ENCODE measurements around the gene LUC7L3. TPM values are rescaled to one million over a fixed set of nuclear protein-coding genes. Genes with fewer than 3 reads are reported as not detected.

The LUC7L3 gene
- polyA plus RNA-seq, 2 of the 4 experiments (the other 2 are of a cell fraction) = 209 to 211 TPM

DNA sequence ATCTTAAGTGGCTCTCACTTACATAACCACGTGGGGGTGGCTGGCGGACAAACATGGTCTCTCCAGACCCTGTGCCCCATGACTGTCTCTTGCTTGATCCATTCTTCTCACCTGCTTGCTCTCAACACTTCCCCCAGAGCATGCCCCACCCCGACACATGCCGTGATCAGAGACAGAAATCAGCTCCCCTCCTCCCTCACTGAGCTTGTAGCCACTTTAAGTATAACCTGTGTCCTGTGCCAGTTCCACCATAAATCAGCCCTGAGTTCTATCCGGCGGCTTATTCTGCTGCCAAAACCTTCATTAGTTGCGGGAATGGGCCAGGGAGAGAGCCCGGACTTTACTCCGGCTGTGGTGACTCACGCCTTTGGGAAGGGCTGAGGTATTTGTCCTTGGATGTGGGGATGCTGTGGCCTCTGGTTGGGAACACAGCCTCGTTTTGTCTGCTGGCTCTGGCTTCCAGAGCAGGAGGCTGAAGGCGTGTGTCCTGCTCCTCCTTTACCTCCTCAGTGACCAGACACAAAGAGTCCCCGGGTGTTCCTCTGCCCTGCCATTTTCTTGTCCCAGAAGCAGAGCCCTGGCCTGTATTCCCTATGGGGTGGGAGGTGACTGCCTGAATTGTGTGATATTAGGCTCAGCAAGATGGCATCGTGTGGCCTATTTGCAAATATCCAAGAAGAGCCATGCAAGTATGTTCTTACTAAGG, 32.8 kb upstream of the LUC7L3 start (continued):
- peak; percentile 81 for TF ChIP-seq HOXB13 (CRISPR knock-in tag; IDR thresholded peaks at IDR 0.05; ENCODE audit: low read depth)
- peak; percentile 86; the same call in 1 of the 2 replicates for TF ChIP-seq GATA3 (IDR thresholded peaks at IDR 0.05; ENCODE audit: borderline replicate concordance)
- 0 out of 2 replicates have a peak, but pooled peaks have one; percentile 4 for TF ChIP-seq NFE2L2 (conservative IDR thresholded peaks at IDR 0.05; ENCODE audit: low read length)
- peak; percentile 65; the same call in 1 of the 2 replicates for TF ChIP-seq HOXA7 (CRISPR knock-in tag; IDR thresholded peaks at IDR 0.05)
- TF ChIP-seq MAFK (IDR thresholded peaks at IDR 0.05; ENCODE audit: partially characterized antibody) = no peak
- TF ChIP-seq, protein P1, sequence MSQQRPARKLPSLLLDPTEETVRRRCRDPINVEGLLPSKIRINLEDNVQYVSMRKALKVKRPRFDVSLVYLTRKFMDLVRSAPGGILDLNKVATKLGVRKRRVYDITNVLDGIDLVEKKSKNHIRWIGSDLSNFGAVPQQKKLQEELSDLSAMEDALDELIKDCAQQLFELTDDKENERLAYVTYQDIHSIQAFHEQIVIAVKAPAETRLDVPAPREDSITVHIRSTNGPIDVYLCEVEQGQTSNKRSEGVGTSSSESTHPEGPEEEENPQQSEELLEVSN (IDR thresholded peaks at IDR 0.05; ENCODE audit: borderline replicate concordance, low read depth) = no peak; the same call in 1 of the 2 replicates
- no peak for TF ChIP-seq RNF2 (IDR thresholded peaks at IDR 0.05; ENCODE audit: borderline replicate concordance, low read depth)

- CTCF ChIA-PET = interaction anchor here (27.4 to 52.6 kb wide), 4 partner anchors 5 to 141 kb away, joined by 753 to 2097 read pairs (median 783); partner anchors contain the start of genes ABCC3 and SPATA20
- H3K27ac ChIP-seq = peak overlapping the region; percentile 97 to 98
- H3K9me3 ChIP-seq = no peaks in the 10 kb centered on the region
- 84% methylated on average over 16 of the region's 16 CpGs for WGBS (ENCODE audit: missing lambda C conversion rate)
- POLR2A ChIA-PET = interaction anchor here (1.1 to 4.8 kb wide), 4 partner anchors 8 to 50 kb away, joined by 3 to 35 read pairs (median 4); no protein-coding TSS in a partner anchor
- TF ChIP-seq CEBPB (IDR thresholded peaks at IDR 0.05) (peak in 1 of 2 experiments; percentile 70; a peak in 2 of 4 replicates), CBX8 (IDR thresholded peaks at IDR 0.05) (no peak), MAFK (IDR thresholded peaks at IDR 0.05; ENCODE audit: partially characterized antibody) (no peak), ZC3H11A (IDR thresholded peaks at IDR 0.05) (no peak), NFE2L2 (conservative IDR thresholded peaks at IDR 0.05; ENCODE audit: low read length) (no peak), ZFP36 (IDR thresholded peaks at IDR 0.05; ENCODE audit: borderline replicate concordance, partially characterized antibody) (no peak), FOSL2 (IDR thresholded peaks at IDR 0.05) (no peak), FOSL2 (CRISPR knock-in tag; IDR thresholded peaks at IDR 0.05) (no peak)
- DNase-seq (ENCODE audit: low read depth in 1 of 2, low spot score in 1 of 2) (no peak), FAIRE-seq (no peak), ATAC-seq (no peak)
- peaks cover 100% of the 10 kb centered on the region for H3K4me1 ChIP-seq
- no peak overlapping the region for H3K4me3 ChIP-seq
- H3K4me2 ChIP-seq = peak overlapping the region; percentile 67
Observed at GRCh38 chr17:50687200-50688066, 32.0 kb upstream of the LUC7L3 start.

DNA sequence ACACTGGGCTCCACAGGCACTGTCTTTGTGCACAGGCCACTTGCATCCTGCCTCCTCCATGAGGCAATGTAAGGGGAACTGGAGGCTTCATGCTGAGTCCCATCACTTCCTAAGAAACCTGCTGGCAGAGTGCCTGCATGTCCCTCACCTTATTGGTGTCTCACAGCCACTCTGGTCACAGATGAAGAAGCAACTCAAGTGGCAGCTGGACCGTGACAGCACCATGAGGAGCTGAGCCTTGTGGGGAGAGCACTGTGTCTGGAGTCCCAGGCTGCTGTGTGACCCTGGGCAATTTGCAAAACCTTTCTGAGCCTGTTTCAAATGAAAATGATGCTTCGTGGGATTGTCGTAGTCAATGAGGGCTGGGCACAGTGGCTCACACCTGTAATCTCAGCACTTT, 31.2 kb upstream of the LUC7L3 start:
- DNase-seq (ENCODE audit: low read depth in 1 of 2, low spot score in 1 of 2) (no peak), ATAC-seq (no peak), FAIRE-seq (no peak)
- Histone ChIP-seq H3K4me3 (no peak overlapping the region), H3K4me1 (peaks cover 98% of the 10 kb centered on the region), H3K9me3 (no peaks in the 10 kb centered on the region), H3K27ac (peak overlapping the region; percentile 97 to 98), H3K4me2 (no peak overlapping the region; the same call in 2 of the 3 replicates)
- 97% methylated on average over 2 of the region's 3 CpGs for WGBS (ENCODE audit: missing lambda C conversion rate)
- ChIA-PET CTCF (interaction anchor here (1.1 to 52.6 kb wide), 5 partner anchors 4 to 141 kb away, joined by 3 to 2097 read pairs (median 783); partner anchors contain the start of genes ABCC3 and SPATA20), POLR2A (no interaction called here)
- TF ChIP-seq MAZ (IDR thresholded peaks at IDR 0.05; ENCODE audit: borderline replicate concordance, low read depth, low read length) = no peak
- no peak for TF ChIP-seq HOXB13 (CRISPR knock-in tag; IDR thresholded peaks at IDR 0.05; ENCODE audit: low read depth)
- TF ChIP-seq ZFP36 (IDR thresholded peaks at IDR 0.05; ENCODE audit: borderline replicate concordance, partially characterized antibody) = peak; percentile 75
- TF ChIP-seq ESRRA (IDR thresholded peaks at IDR 0.05; ENCODE audit: borderline replicate concordance, low read length) = no peak
- TF ChIP-seq KDM5A (IDR thresholded peaks at IDR 0.05) = no peak
- no peak for TF ChIP-seq BCL3 (IDR thresholded peaks at IDR 0.05)
- TF ChIP-seq HEYL (CRISPR knock-in tag; IDR thresholded peaks at IDR 0.05) = no peak
- TF ChIP-seq, protein P2, sequence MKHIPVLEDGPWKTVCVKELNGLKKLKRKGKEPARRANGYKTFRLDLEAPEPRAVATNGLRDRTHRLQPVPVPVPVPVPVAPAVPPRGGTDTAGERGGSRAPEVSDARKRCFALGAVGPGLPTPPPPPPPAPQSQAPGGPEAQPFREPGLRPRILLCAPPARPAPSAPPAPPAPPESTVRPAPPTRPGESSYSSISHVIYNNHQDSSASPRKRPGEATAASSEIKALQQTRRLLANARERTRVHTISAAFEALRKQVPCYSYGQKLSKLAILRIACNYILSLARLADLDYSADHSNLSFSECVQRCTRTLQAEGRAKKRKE (CRISPR knock-in tag; IDR thresholded peaks at IDR 0.05; ENCODE audit: low read depth) = no peak
- TF ChIP-seq PHF8 (IDR thresholded peaks at IDR 0.05; ENCODE audit: borderline replicate concordance, low read depth) = no peak
- peak; percentile 80 for TF ChIP-seq CHD4 (IDR thresholded peaks at IDR 0.05; ENCODE audit: borderline replicate concordance)
- TF ChIP-seq PBX3 (IDR thresholded peaks at IDR 0.05) = no peak
- TF ChIP-seq FOSB (CRISPR knock-in tag; IDR thresholded peaks at IDR 0.05) = 0 out of 2 replicates have a peak, but pooled peaks have one; percentile 38
- no peak for TF ChIP-seq NR3C1 (IDR thresholded peaks at IDR 0.05)
- TF ChIP-seq, protein P1 (IDR thresholded peaks at IDR 0.05; ENCODE audit: borderline replicate concordance, low read depth) = no peak
- TF ChIP-seq KDM1A (IDR thresholded peaks at IDR 0.05; ENCODE audit: low read depth) = peak; percentile 92; the same call in 1 of the 2 replicates
- TF ChIP-seq EHF (CRISPR knock-in tag; IDR thresholded peaks at IDR 0.05) = no peak
- no peak for TF ChIP-seq RAD21 (conservative IDR thresholded peaks at IDR 0.05 in 1 of 2, IDR thresholded peaks at IDR 0.05 in 1 of 2)
- no peak for TF ChIP-seq ZSCAN20 (CRISPR knock-in tag; IDR thresholded peaks at IDR 0.05)
